H9 (cell line): Measurements from ENCODE around the gene MAGEA2. TPM values are rescaled to one million over a fixed set of nuclear protein-coding genes. Genes with fewer than 3 reads are reported as not detected.
"Not testable (repeated sequence)": the region's sequence is repeated elsewhere in the genome, so short reads cannot be mapped to it uniquely, and the experiment has no call there.

Source experiments
- DNase-seq: peaks from one replicate; pipeline ENCODE4 v3.0.0-alpha.2; 2017
- H2AFZ ChIP-seq: one replicate; pipeline ENCODE4 v1.6.1; 2013; ENCODE audit warnings: mild to moderate bottlenecking, low read length, control low read depth, moderate library complexity
- H2AK5ac ChIP-seq: 2 replicates; pipeline ENCODE4 v1.6.1; 2013; ENCODE audit warnings: low read length, control low read depth, mixed read lengths; ENCODE audit not compliant: insufficient read length
- H2BK120ac ChIP-seq: one replicate; pipeline ENCODE4 v1.6.1; 2013; ENCODE audit warnings: low read depth, mild to moderate bottlenecking, low read length, control low read depth, inconsistent platforms; ENCODE audit not compliant: poor library complexity, severe bottlenecking
- H2BK12ac ChIP-seq: 2 replicates; pipeline ENCODE4 v1.6.1; 2013; ENCODE audit warnings: low read length, control low read depth, mixed read lengths, low read depth; ENCODE audit not compliant: insufficient read length
- H2BK15ac ChIP-seq: 2 replicates; pipeline ENCODE4 v1.6.1; 2013; ENCODE audit warnings: low read depth, low read length, control low read depth
- H2BK20ac ChIP-seq: one replicate; pipeline ENCODE4 v1.6.1; 2013; ENCODE audit warnings: low read depth, mild to moderate bottlenecking, low read length, control low read depth, inconsistent platforms; ENCODE audit not compliant: poor library complexity, severe bottlenecking
- H2BK5ac ChIP-seq: 2 replicates; pipeline ENCODE4 v1.6.1; 2013; ENCODE audit warnings: low read length, control low read depth, mixed read lengths; ENCODE audit not compliant: insufficient read length
- H3K14ac ChIP-seq: 2 replicates; pipeline ENCODE4 v1.6.1; 2013; ENCODE audit warnings: low read length, control low read depth; ENCODE audit not compliant: insufficient read depth
- H3K18ac ChIP-seq: 2 replicates; pipeline ENCODE4 v1.6.1; 2013; ENCODE audit warnings: low read depth, mild to moderate bottlenecking, mixed read lengths, low read length, control low read depth; ENCODE audit not compliant: insufficient read length
- H3K23ac ChIP-seq: 2 replicates; pipeline ENCODE4 v1.6.1; 2013; ENCODE audit warnings: low read length, control low read depth, mixed read lengths, low read depth; ENCODE audit not compliant: insufficient read length
- H3K23me2 ChIP-seq: 2 replicates; pipeline ENCODE4 v1.6.1; 2013; ENCODE audit warnings: low read depth, mild to moderate bottlenecking, mixed read lengths, low read length, control low read depth; ENCODE audit not compliant: insufficient read length, poor library complexity, severe bottlenecking
- H3K27ac ChIP-seq: 2 replicates; pipeline ENCODE4 v1.5.1; 2013; ENCODE audit warnings: low read length, control low read depth, mixed read lengths, low read depth; ENCODE audit not compliant: insufficient read length
- H3K27me3 ChIP-seq: 2 replicates; pipeline ENCODE4 v1.6.1; 2013; ENCODE audit warnings: low read length, control low read depth, inconsistent platforms; ENCODE audit not compliant: insufficient read depth
- H3K4ac ChIP-seq: 2 replicates; pipeline ENCODE4 v1.6.1; 2013; ENCODE audit warnings: low read depth, mild to moderate bottlenecking, control low read depth, inconsistent platforms, low read length, moderate library complexity
- H3K4me1 ChIP-seq: 2 replicates; pipeline ENCODE4 v1.6.1; 2013; ENCODE audit warnings: low read length, control low read depth, inconsistent platforms; ENCODE audit not compliant: insufficient read depth
- H3K4me2 ChIP-seq: 2 replicates; pipeline ENCODE4 v1.6.1; 2013; ENCODE audit warnings: low read length, control low read depth, mixed read lengths; ENCODE audit not compliant: insufficient read length, insufficient read depth
- H3K56ac ChIP-seq: 2 replicates; pipeline ENCODE4 v1.6.1; 2013; ENCODE audit warnings: low read depth, mild to moderate bottlenecking, mixed read lengths, low read length, control low read depth; ENCODE audit not compliant: insufficient read length
- H3K79me1 ChIP-seq: 2 replicates; pipeline ENCODE4 v1.6.1; 2013; ENCODE audit warnings: low read depth, mild to moderate bottlenecking, moderate library complexity, low read length, control low read depth, inconsistent platforms; ENCODE audit not compliant: insufficient read depth, poor library complexity, severe bottlenecking
- H3K79me2 ChIP-seq: 2 replicates; pipeline ENCODE4 v1.6.1; 2013; ENCODE audit warnings: low read length, control low read depth, inconsistent platforms; ENCODE audit not compliant: insufficient read depth
- H3K9ac ChIP-seq: 2 replicates; pipeline ENCODE4 v1.6.1; 2013; ENCODE audit warnings: low read length, control low read depth, mixed read lengths; ENCODE audit not compliant: insufficient read length; ENCODE audit errors: extremely low read depth
- H3K9me3 ChIP-seq: one replicate; pipeline ENCODE4 v1.6.1; 2013; ENCODE audit warnings: low read depth, low read length, inconsistent platforms; ENCODE audit not compliant: control insufficient read depth
- H3T11ph ChIP-seq: one replicate; pipeline ENCODE4 v1.6.1; 2013; ENCODE audit warnings: mild to moderate bottlenecking, low read length, control low read depth, inconsistent platforms
- H4K20me1 ChIP-seq: one replicate; pipeline ENCODE4 v1.6.1; 2013; ENCODE audit not compliant: control insufficient read depth, insufficient read length, insufficient read depth
- H4K5ac ChIP-seq: 2 replicates; pipeline ENCODE4 v1.6.1; 2013; ENCODE audit warnings: low read depth, mild to moderate bottlenecking, mixed read lengths, low read length, control low read depth; ENCODE audit not compliant: insufficient read length
- H4K8ac ChIP-seq: replicated peaks from 2 replicates; pipeline ENCODE4 v1.6.1; 2013; ENCODE audit warnings: low read length, control low read depth, mixed read lengths, low read depth; ENCODE audit not compliant: insufficient read length
- H4K91ac ChIP-seq: 2 replicates; pipeline ENCODE4 v1.6.1; 2013; ENCODE audit warnings: low read depth, mild to moderate bottlenecking, moderate library complexity, mixed read lengths, low read length, control low read depth; ENCODE audit not compliant: insufficient read length
- H3K27ac Mint-ChIP-seq, 3 experiments: 2 replicates in 2 of 3; 3 replicates in 1 of 3; pipeline ENCODE4 v1.8.0; 2020 to 2021; ENCODE audit warnings: mixed read lengths in 3 of 3, mild to moderate bottlenecking in 1 of 3, moderate library complexity in 1 of 3
- H3K27me3 Mint-ChIP-seq: 2 replicates; pipeline ENCODE4 v1.8.0; 2021; ENCODE audit warnings: low read depth, mild to moderate bottlenecking, moderate library complexity, mixed read lengths
- H3K36me3 Mint-ChIP-seq, 3 experiments: 2 replicates in 2 of 3; 3 replicates in 1 of 3; pipeline ENCODE4 v1.8.0; 2020 to 2021; ENCODE audit warnings: low read depth in 3 of 3, mixed read lengths in 3 of 3; ENCODE audit not compliant: insufficient read depth in 1 of 3
- H3K4me1 Mint-ChIP-seq, 2 experiments: 2 replicates each; pipeline ENCODE4 v1.8.0; 2020; ENCODE audit warnings: mixed read lengths in 2 of 2
- H3K4me3 Mint-ChIP-seq, 2 experiments: 2 replicates in 1 of 2; 3 replicates in 1 of 2; pipeline ENCODE4 v1.8.0; 2020 to 2021; ENCODE audit warnings: mild to moderate bottlenecking in 2 of 2, mixed read lengths in 2 of 2, moderate library complexity in 1 of 2
- H3K9me3 Mint-ChIP-seq, 2 experiments: 2 replicates in 1 of 2; 3 replicates in 1 of 2; pipeline ENCODE4 v1.8.0; 2020; ENCODE audit warnings: mild to moderate bottlenecking in 2 of 2, mixed read lengths in 2 of 2, moderate library complexity in 1 of 2
- WGBS: extraction: QIAGEN DNeasy Blood & Tissue Kit; methylation state at CpG from one replicate; pipeline ENCODE4 v1.1.7; 2013; ENCODE audit warnings: missing lambda C conversion rate, low lambda C conversion rate, mixed read lengths; ENCODE audit not compliant: insufficient read length; ENCODE audit errors: extremely low coverage; 5-methylcytosine and 5-hydroxymethylcytosine counted together
- total RNA-seq: library from RNA; stranded (reverse); gene quantifications from 2 replicates; pipeline ENCODE4 v1.2.1, GENCODE V29; 2021
- TF ChIP-seq, protein P1 (sequence below): fragments of 200-600 bp; sonication (generic); conservative IDR thresholded peaks from 3 replicates; pipeline ENCODE4 v1.8.0; 2021; ENCODE audit warnings: antibody characterized with exemption, mild to moderate bottlenecking

MAGEA2 gene
- total RNA-seq, 1 experiment from 2014 or later: 0.13 TPM

- H2BK120ac ChIP-seq: no peak overlapping the region
- no peak overlapping the region for H3K14ac ChIP-seq
- H3K56ac ChIP-seq: no peak overlapping the region
- H2BK5ac ChIP-seq: no peak overlapping the region
- H3K4me3 Mint-ChIP-seq: no peak overlapping the region
- no peak overlapping the region for H4K91ac ChIP-seq
- H3K23ac ChIP-seq: no peak overlapping the region
- no peak overlapping the region for H3K4ac ChIP-seq
- no peak overlapping the region for H2BK15ac ChIP-seq
- WGBS: no CpG with 5 or more reads among the region's 1 CpG
- H3K27ac ChIP-seq: no peak overlapping the region
- no peak for DNase-seq
- H3K4me1 ChIP-seq: no peaks in the 10 kb centered on the region
- TF ChIP-seq, protein P1, sequence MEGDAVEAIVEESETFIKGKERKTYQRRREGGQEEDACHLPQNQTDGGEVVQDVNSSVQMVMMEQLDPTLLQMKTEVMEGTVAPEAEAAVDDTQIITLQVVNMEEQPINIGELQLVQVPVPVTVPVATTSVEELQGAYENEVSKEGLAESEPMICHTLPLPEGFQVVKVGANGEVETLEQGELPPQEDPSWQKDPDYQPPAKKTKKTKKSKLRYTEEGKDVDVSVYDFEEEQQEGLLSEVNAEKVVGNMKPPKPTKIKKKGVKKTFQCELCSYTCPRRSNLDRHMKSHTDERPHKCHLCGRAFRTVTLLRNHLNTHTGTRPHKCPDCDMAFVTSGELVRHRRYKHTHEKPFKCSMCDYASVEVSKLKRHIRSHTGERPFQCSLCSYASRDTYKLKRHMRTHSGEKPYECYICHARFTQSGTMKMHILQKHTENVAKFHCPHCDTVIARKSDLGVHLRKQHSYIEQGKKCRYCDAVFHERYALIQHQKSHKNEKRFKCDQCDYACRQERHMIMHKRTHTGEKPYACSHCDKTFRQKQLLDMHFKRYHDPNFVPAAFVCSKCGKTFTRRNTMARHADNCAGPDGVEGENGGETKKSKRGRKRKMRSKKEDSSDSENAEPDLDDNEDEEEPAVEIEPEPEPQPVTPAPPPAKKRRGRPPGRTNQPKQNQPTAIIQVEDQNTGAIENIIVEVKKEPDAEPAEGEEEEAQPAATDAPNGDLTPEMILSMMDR: no peak
- no peak overlapping the region for H3T11ph ChIP-seq
- no peak overlapping the region for H2BK20ac ChIP-seq
- no peak overlapping the region for H3K4me2 ChIP-seq
- no peak overlapping the region for H2AK5ac ChIP-seq
- H3K36me3 Mint-ChIP-seq: no peaks in the 10 kb centered on the region; a peak in 1 of 7 replicates
- no peak overlapping the region for H4K8ac ChIP-seq
- no peak overlapping the region for H4K5ac ChIP-seq
- no peak overlapping the region for H2BK12ac ChIP-seq
- H3K9ac ChIP-seq: no peak overlapping the region
- no peaks in the 10 kb centered on the region for H3K4me1 Mint-ChIP-seq
- peaks cover 23% of the 10 kb centered on the region for H3K27me3 Mint-ChIP-seq
- no peak overlapping the region for H3K18ac ChIP-seq
- no peaks in the 10 kb centered on the region for H3K79me2 ChIP-seq
- H3K9me3 Mint-ChIP-seq: peaks cover 72 to 78% of the 10 kb centered on the region in 2 experiments
- peaks cover 22% of the 10 kb centered on the region for H3K9me3 ChIP-seq
- H4K20me1 ChIP-seq: no peaks in the 10 kb centered on the region
- H3K23me2 ChIP-seq: no peaks in the 10 kb centered on the region
- no peak overlapping the region for H3K27ac Mint-ChIP-seq
- H3K79me1 ChIP-seq: no peaks in the 10 kb centered on the region
- H3K27me3 ChIP-seq: no peaks in the 10 kb centered on the region
- no peak overlapping the region for H2AFZ ChIP-seq
These were observed 45.3 kb upstream of the MAGEA2 start for GRCh38 chrX:152798945-152799344.

- not testable (repeated sequence) for H3K23ac ChIP-seq, H2BK5ac ChIP-seq, H3K4me2 ChIP-seq, H4K20me1 ChIP-seq, H3T11ph ChIP-seq, H4K91ac ChIP-seq, H3K36me3 Mint-ChIP-seq, H3K4me1 ChIP-seq, H3K4ac ChIP-seq, H3K9ac ChIP-seq, H3K27ac ChIP-seq, H3K18ac ChIP-seq, H3K79me2 ChIP-seq, H4K5ac ChIP-seq, H2AFZ ChIP-seq, DNase-seq, H3K4me3 Mint-ChIP-seq, H3K56ac ChIP-seq, H4K8ac ChIP-seq, H3K14ac ChIP-seq, H3K27me3 ChIP-seq, H3K27ac Mint-ChIP-seq, H2BK12ac ChIP-seq, H2AK5ac ChIP-seq, H3K23me2 ChIP-seq, H3K79me1 ChIP-seq, H2BK20ac ChIP-seq, H3K27me3 Mint-ChIP-seq, H2BK120ac ChIP-seq, H3K4me1 Mint-ChIP-seq, H2BK15ac ChIP-seq
- WGBS: no CpG with 5 or more reads among the region's 3 CpGs
- H3K9me3 Mint-ChIP-seq: peaks cover 12 to 14% of the 10 kb centered on the region in 2 experiments; a peak in 4 of 5 replicates
- H3K9me3 ChIP-seq: peaks cover 11% of the 10 kb centered on the region
These were observed 33.4 kb upstream of the MAGEA2 start for GRCh38 chrX:152787062-152787461.
